Measurements from ENCODE around the gene DAB2. TPM values are rescaled to one million over a fixed set of nuclear protein-coding genes. Genes with fewer than 3 reads are reported as not detected.

The DAB2 gene
- total and polyA plus RNA-seq, 2 donors from 2014 or later: 138 to 199 TPM

- FAIRE-seq: no peak
- H3K27me3 ChIP-seq (ENCODE audit: control insufficient read depth, insufficient read depth, low read length): no peaks in the 10 kb centered on the region
- H3K36me3 ChIP-seq (ENCODE audit: control insufficient read depth in 2 of 3, insufficient read depth in 3 of 3, low read length in 3 of 3): peaks cover 0 to 9% (median 6%) of the 10 kb centered on the region in 3 donors
- no peak overlapping the region for H3K27ac ChIP-seq (ENCODE audit: low read depth in 2 of 2, low read length in 2 of 2)
- H3K4me1 ChIP-seq (ENCODE audit: control insufficient read depth in 2 of 3, insufficient read depth in 2 of 3, low read depth in 1 of 3, low read length in 3 of 3): peaks cover 0 to 53% (median 13%) of the 10 kb centered on the region in 3 donors
- intact Hi-C loops (cut with DNase I): no loop called here
- no peak overlapping the region for H3K9ac ChIP-seq (ENCODE audit: low read length in 3 of 3)
- DNase-seq: no peak
- no peak overlapping the region for H3K4me3 ChIP-seq (ENCODE audit: low read length in 3 of 3)
- no peak for TF ChIP-seq CTCF (IDR thresholded peaks at IDR 0.05; ENCODE audit: borderline replicate concordance, extremely low read depth, insufficient read depth)
- no peaks in the 10 kb centered on the region for H3K9me3 ChIP-seq (ENCODE audit: control insufficient read depth in 2 of 3, insufficient read depth in 1 of 3, low read length in 3 of 3)
Observed at GRCh38 chr5:39415201-39415600, 9.6 kb downstream of the DAB2 start.

GRCh38 chr5:39414426-39414825 is 10.4 kb downstream of the DAB2 start:
- Histone ChIP-seq H3K4me3 (ENCODE audit: low read length in 3 of 3) (no peak overlapping the region), H3K4me1 (ENCODE audit: control insufficient read depth in 2 of 3, insufficient read depth in 2 of 3, low read depth in 1 of 3, low read length in 3 of 3) (peaks cover 0 to 49% (median 9%) of the 10 kb centered on the region in 3 donors), H3K9me3 (ENCODE audit: control insufficient read depth in 2 of 3, insufficient read depth in 1 of 3, low read length in 3 of 3) (no peaks in the 10 kb centered on the region), H3K36me3 (ENCODE audit: control insufficient read depth in 2 of 3, insufficient read depth in 3 of 3, low read length in 3 of 3) (peaks cover 0 to 9% (median 6%) of the 10 kb centered on the region in 3 donors), H3K27ac (ENCODE audit: low read depth in 2 of 2, low read length in 2 of 2) (peak overlapping the region in 1 of 2 donors; percentile 33), H3K9ac (ENCODE audit: low read length in 3 of 3) (no peak overlapping the region), H3K27me3 (ENCODE audit: control insufficient read depth, insufficient read depth, low read length) (no peaks in the 10 kb centered on the region)
- no peak for FAIRE-seq
- no peak for DNase-seq
- TF ChIP-seq CTCF (IDR thresholded peaks at IDR 0.05; ENCODE audit: borderline replicate concordance, extremely low read depth, insufficient read depth): no peak
- intact Hi-C loops (cut with DNase I): no loop called here

- TF ChIP-seq CTCF (IDR thresholded peaks at IDR 0.05; ENCODE audit: borderline replicate concordance, extremely low read depth, insufficient read depth): no peak
- DNase-seq: no peak
- FAIRE-seq: no peak
- Histone ChIP-seq H3K4me3 (ENCODE audit: low read length in 3 of 3) (no peak overlapping the region), H3K27me3 (ENCODE audit: control insufficient read depth, insufficient read depth, low read length) (no peaks in the 10 kb centered on the region), H3K9ac (ENCODE audit: low read length in 3 of 3) (no peak overlapping the region), H3K27ac (ENCODE audit: low read depth in 2 of 2, low read length in 2 of 2) (no peak overlapping the region), H3K4me1 (ENCODE audit: control insufficient read depth in 2 of 3, insufficient read depth in 2 of 3, low read depth in 1 of 3, low read length in 3 of 3) (peaks cover 0 to 47% (median 7%) of the 10 kb centered on the region in 3 donors), H3K36me3 (ENCODE audit: control insufficient read depth in 2 of 3, insufficient read depth in 3 of 3, low read length in 3 of 3) (peaks cover 0 to 9% (median 6%) of the 10 kb centered on the region in 3 donors), H3K9me3 (ENCODE audit: control insufficient read depth in 2 of 3, insufficient read depth in 1 of 3, low read length in 3 of 3) (no peaks in the 10 kb centered on the region)
- intact Hi-C loops (cut with DNase I): no loop called here
Observed at GRCh38 chr5:39413771-39414170, 11.0 kb downstream of the DAB2 start.

All from kidney (tissue), 14 donors.